GM19452 (cell line): Measurements from ENCODE around the gene URI1.
"Not testable (repeated sequence)": the region's sequence is repeated elsewhere in the genome, so short reads cannot be mapped to it uniquely, and the experiment has no call there.

Experiments
- ATAC-seq: cut with Tn5 transposase; IDR thresholded peaks from one replicate; pipeline ENCODE4 v1.9.1; 2021; ENCODE audit not compliant: unreplicated experiment

Gene URI1

DNA sequence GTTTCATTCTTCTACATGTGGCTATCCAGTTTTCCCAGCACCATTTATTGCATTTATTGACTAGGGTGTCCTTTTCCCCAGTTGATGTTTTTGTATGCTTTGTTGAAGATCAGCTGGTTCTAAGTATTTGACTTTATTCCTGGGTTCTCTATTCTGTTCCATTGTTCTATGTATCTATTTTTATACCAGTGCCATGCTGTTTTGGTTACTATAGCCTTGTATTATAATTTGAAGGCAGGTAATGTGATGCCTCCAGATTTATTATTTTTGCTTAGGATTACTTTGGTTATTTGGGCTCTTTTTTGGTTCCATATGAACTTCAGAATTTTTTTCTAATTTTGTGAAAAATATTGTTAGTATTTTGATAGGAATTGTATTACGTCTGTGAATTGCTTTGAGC lies 80.6 kb downstream of the URI1 start:
- ATAC-seq = no peak

DNA sequence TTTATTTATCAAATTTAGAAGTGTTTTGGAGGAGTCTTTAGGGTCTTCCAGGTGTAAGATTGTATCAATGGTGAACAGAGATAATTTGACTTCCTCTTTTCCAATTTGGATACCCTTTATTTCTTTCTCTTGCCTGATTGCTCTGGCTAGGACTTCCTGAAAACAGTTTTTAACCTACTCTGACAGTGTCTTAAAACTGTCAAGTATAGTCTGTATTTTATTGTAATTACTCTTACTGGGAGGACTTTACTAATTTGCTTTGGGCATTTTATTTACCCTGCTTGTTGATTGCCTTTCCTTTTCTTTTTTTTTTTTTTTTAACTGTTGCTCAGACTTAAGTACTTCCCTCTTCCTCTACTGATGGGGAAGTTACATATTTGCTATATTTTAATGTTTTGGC lies 81.3 kb downstream of the URI1 start:
- ATAC-seq = no peak

DNA sequence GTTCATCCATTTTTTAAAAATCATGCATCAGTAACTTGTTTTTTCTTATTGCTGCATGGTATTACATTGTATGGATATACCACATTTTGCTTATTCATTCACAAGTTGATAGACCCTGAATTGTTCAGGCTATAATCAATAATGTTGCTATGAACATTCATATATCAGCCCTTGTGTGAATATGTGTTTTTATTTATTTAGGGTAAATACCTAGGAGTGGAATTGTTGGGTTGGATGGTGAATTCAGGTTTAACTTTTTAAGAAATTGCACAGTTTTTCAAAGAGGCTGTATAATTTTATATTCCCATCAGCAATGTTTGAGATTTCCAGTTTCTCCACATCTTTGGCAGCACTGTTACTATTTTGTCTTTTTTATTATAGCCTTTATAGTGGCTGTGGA lies 82.1 kb downstream of the URI1 start:
- ATAC-seq = no peak

GRCh38 chr19:30026933-30027332 lies 84.9 kb downstream of the URI1 start:
- no peak for ATAC-seq

DNA sequence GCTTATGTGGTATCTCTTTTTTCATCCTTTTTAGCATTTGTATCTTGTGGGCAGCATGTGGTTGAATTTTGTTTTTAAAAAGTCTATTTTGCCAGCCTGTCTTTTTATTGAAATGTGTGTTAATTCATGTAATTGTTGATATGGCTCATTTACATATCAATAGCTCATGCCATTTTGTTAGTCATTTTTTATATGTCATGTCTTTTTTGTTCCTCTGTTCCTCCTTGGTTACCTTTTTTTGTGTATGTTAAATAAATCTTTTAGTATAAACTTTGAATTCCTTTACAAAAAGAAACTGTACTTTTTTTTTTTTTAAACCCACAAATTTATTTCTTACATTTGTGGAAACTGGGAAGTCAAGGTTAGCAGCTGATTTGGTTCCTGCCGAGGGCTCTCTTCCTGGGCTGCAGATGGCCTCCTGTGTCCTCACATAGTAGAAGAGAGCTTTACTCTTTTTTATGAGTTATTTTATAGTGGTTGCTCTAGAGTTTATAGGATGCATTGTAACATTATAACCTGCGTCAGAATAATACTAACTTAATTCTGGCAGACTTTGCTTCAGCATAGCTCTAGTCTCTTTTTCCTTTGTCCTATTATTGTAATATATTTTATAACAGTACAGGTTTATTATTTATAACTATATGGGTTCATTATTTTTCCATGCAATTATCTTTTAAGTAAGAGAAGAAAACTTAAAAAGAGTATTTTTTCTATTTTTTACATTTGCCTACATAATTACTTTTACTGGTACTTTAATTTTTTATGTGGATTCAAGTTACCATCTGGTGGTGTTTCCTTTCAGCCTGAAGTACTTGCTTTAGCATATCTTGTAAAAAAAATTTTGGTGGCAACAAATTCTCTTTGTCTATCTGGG lies 86.3 kb downstream of the URI1 start:
- no peak for ATAC-seq

GRCh38 chr19:30028992-30029343 lies 86.9 kb downstream of the URI1 start:
- no peak for ATAC-seq

DNA sequence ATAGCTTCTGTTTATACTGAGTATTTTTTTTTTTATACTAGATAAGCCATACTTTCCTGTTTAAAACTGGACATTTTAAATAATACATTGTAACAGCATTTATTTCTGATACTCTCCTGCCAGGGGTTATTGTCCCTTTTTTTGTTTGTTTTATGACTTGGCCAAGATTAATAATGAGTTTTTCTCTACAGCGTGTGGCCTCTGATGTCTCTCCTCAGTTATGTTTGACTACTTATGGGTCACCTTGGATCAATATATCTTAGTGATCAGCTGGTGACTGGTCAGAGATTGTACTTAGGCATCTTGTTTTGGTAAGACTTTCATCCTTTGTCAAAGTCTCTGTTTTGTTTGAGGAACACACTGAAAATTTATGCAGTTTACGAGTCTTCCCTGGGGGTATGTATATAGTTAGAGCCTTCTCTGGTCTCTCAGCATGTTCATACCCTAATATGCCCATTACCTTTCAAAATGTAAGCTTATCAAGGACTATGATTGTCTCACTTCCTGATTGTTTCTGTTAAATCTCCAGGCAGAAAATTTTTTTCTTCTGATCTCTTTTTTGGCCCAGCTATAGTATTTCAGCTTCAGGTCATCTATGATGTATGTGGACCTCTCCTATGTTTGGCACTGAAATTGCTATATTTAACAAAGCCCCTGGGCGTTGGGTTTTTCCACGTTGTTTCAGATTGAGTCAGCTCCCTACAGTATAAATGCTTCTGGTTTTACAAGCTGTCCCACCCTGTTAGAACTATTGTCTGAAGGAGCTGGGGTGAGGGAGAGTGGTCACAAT lies 87.9 kb downstream of the URI1 start:
- ATAC-seq = peak; percentile 66

DNA sequence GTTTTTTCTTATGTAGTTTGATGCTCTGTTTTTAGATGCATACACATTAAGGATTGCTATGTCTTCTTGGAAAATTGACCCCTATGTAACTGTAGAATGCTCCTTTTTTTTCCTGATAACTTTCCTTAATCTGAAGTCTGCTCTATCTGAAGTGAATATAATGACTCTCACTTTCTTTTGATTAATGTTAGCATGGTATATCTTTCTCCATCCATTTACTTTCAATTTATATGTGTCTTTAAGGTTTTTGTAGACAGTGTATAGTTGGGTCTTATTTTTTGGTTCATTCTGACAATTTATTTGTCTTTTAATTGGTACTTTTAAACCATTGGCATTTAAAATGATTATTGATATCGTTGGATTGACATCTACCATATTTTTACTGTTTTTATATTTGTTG lies 92.3 kb downstream of the URI1 start:
- no peak for ATAC-seq

- ATAC-seq = no peak
Observed at GRCh38 chr19:30036154-30037129, 94.4 kb downstream of the URI1 start.

- no peak for ATAC-seq
Observed at GRCh38 chr19:30037835-30038234, 95.8 kb downstream of the URI1 start.

DNA sequence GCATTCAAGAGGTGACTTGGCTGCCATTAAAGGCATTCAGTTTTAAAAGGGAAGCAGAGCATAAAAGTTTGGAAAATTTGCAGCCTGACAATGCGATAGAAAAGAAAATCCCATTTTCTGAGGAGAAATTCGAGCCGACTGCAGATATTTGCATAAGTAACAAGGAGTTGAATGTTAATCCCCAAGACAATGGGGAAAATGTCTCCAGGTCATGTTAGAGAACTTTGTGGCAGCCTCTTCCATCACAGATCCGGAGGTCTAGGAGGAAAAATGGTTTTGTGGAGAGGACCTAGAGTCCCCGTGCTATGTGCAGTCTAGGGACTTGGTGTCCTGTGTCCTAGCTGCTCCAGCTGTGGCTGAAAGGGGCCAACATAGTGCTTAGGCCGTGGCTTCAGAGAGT lies 99.9 kb downstream of the URI1 start:
- not testable (repeated sequence) for ATAC-seq

DNA sequence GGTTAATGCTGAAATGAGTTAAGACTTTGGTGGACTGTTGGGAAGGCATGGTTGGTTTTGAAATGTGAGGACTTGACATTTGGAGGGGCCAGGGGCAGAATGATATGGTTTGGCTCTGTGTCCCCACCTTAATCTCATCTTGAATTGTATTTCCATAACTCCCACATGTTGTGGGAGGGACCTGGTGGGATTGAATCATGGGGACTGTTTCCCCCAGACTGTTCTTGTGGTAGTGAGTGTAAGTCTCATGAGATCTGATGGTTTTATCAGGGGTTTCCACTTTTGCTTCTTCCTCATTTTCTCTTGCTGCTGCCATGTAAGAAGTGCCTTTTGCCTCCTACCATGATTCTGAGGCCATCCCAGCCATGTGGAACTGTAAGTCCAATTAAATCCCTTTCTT lies 101.0 kb downstream of the URI1 start:
- not testable (repeated sequence) for ATAC-seq

DNA sequence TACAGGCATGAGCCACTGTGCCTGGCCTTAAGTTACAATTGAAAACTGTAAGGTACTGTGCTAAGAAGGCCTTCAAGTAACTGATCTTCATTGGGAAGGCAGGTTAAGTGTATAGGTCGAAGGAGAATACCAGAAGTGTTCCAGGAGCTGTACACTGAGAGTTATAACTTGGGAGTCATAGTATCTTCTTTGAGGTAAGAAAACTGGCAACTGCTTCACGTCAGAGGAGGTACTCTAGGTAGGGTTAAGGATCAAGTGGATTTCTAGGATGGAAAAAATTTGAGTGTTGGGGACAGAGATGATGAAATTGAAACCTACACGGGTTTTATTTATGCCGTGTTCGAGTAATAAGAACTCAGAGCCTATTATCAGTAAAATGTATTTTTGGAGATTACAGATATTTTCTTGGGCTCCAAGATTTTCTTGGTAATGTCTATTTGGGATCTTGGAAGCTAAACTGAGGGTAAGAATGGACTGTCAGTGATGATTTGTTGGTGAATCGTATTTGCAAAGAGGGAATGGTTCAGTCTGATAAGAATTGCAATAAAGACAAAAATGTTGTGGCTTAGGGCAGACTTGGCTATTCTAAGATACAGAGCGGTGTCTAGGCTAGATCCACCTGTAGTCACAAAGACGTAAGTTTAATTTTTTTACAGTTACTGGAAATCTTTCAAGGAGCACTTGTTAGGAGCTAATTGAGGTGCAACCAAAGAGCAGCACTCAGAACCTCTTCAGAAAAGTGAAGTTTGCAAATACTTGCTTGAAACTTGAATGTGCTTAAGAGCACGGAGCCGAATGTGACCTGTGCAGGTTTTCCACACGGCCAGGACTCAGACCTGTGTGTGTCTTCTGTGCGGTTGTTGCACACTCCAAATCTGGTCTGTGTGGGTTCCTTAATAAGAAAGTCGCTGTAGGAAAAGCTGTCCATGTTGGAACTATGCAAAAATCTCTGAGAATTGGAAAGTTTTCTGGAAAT lies 102.5 kb downstream of the URI1 start:
- ATAC-seq = no peak

DNA sequence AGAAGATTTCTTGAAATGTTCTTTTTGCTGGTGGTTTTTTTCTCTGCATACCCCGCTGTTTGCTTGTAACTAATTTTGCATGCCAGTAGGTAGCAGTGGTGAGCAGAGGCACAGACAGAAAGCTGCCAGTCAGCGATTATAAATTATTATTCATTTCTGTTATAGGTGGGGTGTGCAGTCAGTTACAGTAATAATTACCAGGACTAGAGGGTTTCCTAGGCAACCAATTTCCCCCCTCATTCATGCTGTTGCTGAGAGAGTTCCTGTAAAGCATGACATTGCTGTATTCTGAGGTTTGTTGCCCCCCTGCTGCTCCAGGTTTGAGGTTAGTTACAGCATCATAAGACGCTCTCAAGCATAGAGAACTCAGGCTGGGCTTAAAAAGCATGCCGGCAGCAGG lies 104.5 kb downstream of the URI1 start:
- peak; percentile 66 for ATAC-seq

DNA sequence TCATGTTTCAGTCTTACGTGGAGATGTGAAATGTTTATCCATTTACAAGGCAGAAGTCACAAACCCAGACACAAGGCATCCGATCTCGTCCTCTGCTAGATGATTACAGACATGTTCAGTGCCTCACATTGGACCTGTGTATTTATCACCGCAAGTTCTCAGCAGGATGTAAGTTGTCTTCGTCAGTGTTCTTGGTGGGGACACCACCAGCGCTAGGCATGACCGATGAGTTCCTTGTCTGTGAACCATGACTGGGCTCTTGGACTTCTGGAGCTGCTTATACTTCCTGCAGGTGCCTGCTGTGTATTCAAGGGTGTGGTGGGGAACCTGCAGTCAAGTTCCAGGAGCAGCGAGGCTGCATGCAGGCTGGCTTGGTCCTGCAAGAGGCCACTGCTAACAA lies 105.4 kb downstream of the URI1 start:
- ATAC-seq = no peak

DNA sequence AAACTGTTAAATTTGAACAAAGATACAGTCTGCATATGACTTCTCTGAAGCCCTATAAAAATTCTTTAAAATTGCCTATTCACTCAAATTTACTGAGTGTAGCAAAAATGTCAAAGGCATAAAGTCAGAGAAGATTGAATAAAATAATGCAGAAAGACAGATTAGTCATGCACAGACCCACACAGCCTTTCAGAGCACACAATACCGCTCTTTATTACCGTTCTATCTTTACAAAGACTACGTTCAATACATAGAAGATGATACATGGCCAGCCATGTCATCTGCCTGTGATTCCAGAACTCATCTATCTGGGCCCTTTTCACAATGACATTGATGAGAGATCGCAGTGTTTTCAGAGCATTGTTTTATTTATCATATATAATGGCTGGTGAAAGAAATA lies 107.2 kb downstream of the URI1 start:
- ATAC-seq = no peak

DNA sequence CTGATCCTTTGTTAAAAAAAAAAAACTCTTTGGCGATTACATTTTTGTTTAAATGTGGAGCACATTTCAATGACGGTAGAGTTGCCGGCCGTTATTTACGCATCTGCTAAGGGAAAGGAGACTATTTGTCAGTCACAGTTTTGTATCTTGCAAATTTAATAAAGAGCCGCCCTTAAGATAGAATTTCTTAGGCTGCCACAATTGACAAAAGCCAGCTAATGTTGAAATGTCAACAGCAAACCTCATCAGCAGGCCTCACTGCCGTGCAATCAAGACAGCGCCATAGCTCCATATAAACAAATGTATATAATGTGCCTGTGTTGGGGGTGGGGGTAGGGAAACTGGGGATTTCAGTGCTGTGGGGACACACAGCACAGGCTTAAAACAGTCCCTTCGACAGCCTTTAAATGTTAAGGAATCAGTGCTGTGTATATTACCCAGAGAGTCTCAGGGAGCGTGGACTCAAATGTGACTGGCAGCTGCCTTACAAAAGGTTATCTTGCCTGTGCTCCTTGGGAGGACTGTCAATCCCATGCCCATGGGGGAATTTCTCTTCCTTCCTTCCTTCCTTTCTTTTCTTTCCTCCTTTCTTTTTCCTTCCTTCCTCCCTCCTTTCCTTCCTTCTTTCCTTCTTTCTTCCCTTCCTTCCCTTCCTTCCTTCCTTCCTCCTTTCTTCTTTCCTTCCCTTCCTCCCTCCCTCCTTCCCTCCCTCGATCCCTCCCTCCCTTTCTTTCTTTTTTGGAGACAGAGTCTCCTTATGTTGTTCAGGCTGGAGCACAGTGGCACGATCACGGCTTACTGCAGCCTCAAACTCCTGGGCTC lies 108.0 kb downstream of the URI1 start:
- no peak for ATAC-seq

- no peak for ATAC-seq
Observed at GRCh38 chr19:30052122-30053075, 110.4 kb downstream of the URI1 start.
